Keratinocyte (primary cell): ENCODE measurements around the gene CENPS. TPM values are rescaled to one million over a fixed set of nuclear protein-coding genes. Genes with fewer than 3 reads are reported as not detected.

Source experiments
- DNase-seq: peaks from one replicate; pipeline ENCODE4 v3.0.0-alpha.2; 2011; ENCODE audit warnings: low read depth, missing footprints, low spot score
- FAIRE-seq: peaks from 2 replicates; lab custom pipeline; 2011; peaks lifted over from hg19 to GRCh38; lab: Jason Lieb, UNC
- H2AFZ ChIP-seq: 2 replicates; pipeline ENCODE4 v1.6.0; 2012; ENCODE audit warnings: low read length, control low read depth, inconsistent platforms; ENCODE audit not compliant: control insufficient read depth
- H3K27ac ChIP-seq: 2 replicates; pipeline ENCODE4 v1.5.1; 2011; ENCODE audit warnings: low read length; ENCODE audit not compliant: control insufficient read depth, insufficient read depth
- H3K27me3 ChIP-seq: 3 replicates; pipeline ENCODE4 v1.6.0; 2011; ENCODE audit warnings: low read length; ENCODE audit not compliant: control insufficient read depth, insufficient read depth; ENCODE audit errors: extremely low read depth
- H3K36me3 ChIP-seq, 2 experiments: 2 replicates in 1 of 2; 3 replicates in 1 of 2; pipeline ENCODE4 v1.5.1; 2011; ENCODE audit warnings: low read length in 2 of 2, mild to moderate bottlenecking in 1 of 2; ENCODE audit not compliant: control insufficient read depth in 2 of 2, insufficient read depth in 2 of 2; ENCODE audit errors: extremely low read depth in 1 of 2
- H3K4me1 ChIP-seq: 3 replicates; pipeline ENCODE4 v1.5.1; 2011; ENCODE audit warnings: low read length; ENCODE audit not compliant: control insufficient read depth, insufficient read depth; ENCODE audit errors: extremely low read depth
- H3K4me2 ChIP-seq: 3 replicates; pipeline ENCODE4 v1.6.0; 2011; ENCODE audit warnings: low read depth, low read length; ENCODE audit not compliant: control insufficient read depth, insufficient read depth; ENCODE audit errors: extremely low read depth
- H3K4me3 ChIP-seq, 3 experiments: fragments of 200-600 bp in 1 of 3; sonication (generic) in 1 of 3; 2 replicates in 2 of 3; 3 replicates in 1 of 3; pipeline ENCODE4 v1.5.1; 2011 to 2016; ENCODE audit warnings: low read length in 3 of 3, mild to moderate bottlenecking in 3 of 3, control low read depth in 2 of 3, inconsistent platforms in 1 of 3, low read depth in 1 of 3, mixed read lengths in 1 of 3, mixed run types in 1 of 3, moderate library complexity in 1 of 3; ENCODE audit not compliant: control insufficient read depth in 2 of 3, insufficient read depth in 2 of 3; ENCODE audit errors: extremely low read depth in 1 of 3
- H3K79me2 ChIP-seq: 2 replicates; pipeline ENCODE4 v1.6.0; 2012; ENCODE audit warnings: low read length; ENCODE audit not compliant: control insufficient read depth, insufficient read depth
- H3K9ac ChIP-seq: 3 replicates; pipeline ENCODE4 v1.6.0; 2011; ENCODE audit warnings: low read length; ENCODE audit not compliant: control insufficient read depth, insufficient read depth; ENCODE audit errors: extremely low read depth
- H3K9me1 ChIP-seq: 3 replicates; pipeline ENCODE4 v1.6.0; 2011; ENCODE audit warnings: low read length; ENCODE audit not compliant: control insufficient read depth, insufficient read depth; ENCODE audit errors: extremely low read depth
- H3K9me3 ChIP-seq: 2 replicates; pipeline ENCODE4 v1.5.1; 2012; ENCODE audit warnings: low read depth, low read length; ENCODE audit not compliant: control insufficient read depth
- H4K20me1 ChIP-seq: 3 replicates; pipeline ENCODE4 v1.6.0; 2011; ENCODE audit warnings: low read length; ENCODE audit not compliant: control insufficient read depth, insufficient read depth; ENCODE audit errors: extremely low read depth
- EZH2 ChIP-seq: IDR thresholded peaks from one replicate; pipeline ENCODE4 v1.6.1; 2012; ENCODE audit warnings: inconsistent platforms, mild to moderate bottlenecking, low read length, moderate library complexity
- dilution Hi-C: fragments of 300-500 bp; cut with MboI; formaldehyde crosslinking; loops from one replicate; pipeline ENCODE4 v1.7.0; 2020; ENCODE audit warnings: low sequenced_read_pairs; ENCODE audit not compliant: extremely low pct_ligation_motif_present
- polyA plus RNA-seq, 5 experiments: library from polyadenylated mRNA; depleted of rRNA in 3 of 5; stranded (reverse) in 3 of 5; stranded (forward) in 1 of 5; unstranded in 1 of 5; fragments of >200 nt; gene quantifications; 1 replicate in 1 of 5; 2 replicates in 3 of 5; 3 replicates in 1 of 5; pipeline versions ENCODE4 v1.2.1 to v1.2.3, GENCODE V29; 2011 to 2012; ENCODE audit warnings: missing spikeins in 2 of 5, low read depth in 1 of 5, low replicate concordance in 1 of 5
- TF ChIP-seq, protein P1 (sequence below), 3 experiments: IDR thresholded peaks in 1 of 3; conservative IDR thresholded peaks in 1 of 3; optimal IDR thresholded peaks in 1 of 3; 2 replicates in 2 of 3; 3 replicates in 1 of 3; pipeline versions ENCODE3 to v1.5.1; 2011; ENCODE audit warnings: low read length in 3 of 3, mild to moderate bottlenecking in 3 of 3, moderate library complexity in 2 of 3, control low read depth in 1 of 3, inconsistent platforms in 1 of 3; ENCODE audit not compliant: insufficient read depth in 2 of 3; ENCODE audit errors: extremely low read depth in 1 of 3

The CENPS gene
- polyA plus RNA-seq, 1 donor (not counting 4 experiments of a cell fraction or from before 2014, with no cell fraction given): 10.3 TPM

DNA sequence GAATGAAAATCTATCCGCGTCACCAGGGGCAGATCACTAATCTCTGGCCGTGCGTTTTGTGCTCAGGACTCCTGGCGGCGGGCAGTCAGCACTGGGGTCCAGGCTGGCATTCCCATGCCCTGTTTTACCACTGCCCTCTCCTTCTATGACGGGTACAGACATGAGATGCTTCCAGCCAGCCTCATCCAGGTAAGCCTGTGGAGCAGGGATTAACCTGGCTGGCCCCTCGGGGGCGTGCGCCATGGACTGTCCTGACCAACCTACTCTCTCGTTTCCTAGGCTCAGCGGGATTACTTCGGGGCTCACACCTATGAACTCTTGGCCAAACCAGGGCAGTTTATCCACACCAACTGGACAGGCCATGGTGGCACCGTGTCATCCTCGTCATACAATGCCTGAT lies 10.9 kb upstream of the CENPS start:
- H3K9ac ChIP-seq: no peak overlapping the region
- H4K20me1 ChIP-seq: no peaks in the 10 kb centered on the region
- H3K36me3 ChIP-seq: peaks cover 23 to 30% of the 10 kb centered on the region in 2 experiments
- no peak for DNase-seq
- H3K27ac ChIP-seq: no peak overlapping the region
- H3K4me2 ChIP-seq: no peak overlapping the region
- dilution Hi-C loops: no loop called here
- no peak for FAIRE-seq
- H3K4me1 ChIP-seq: peaks cover 6% of the 10 kb centered on the region
- H3K27me3 ChIP-seq: no peaks in the 10 kb centered on the region
- H3K9me3 ChIP-seq: no peaks in the 10 kb centered on the region
- no peak for TF ChIP-seq EZH2
- TF ChIP-seq, protein P1, sequence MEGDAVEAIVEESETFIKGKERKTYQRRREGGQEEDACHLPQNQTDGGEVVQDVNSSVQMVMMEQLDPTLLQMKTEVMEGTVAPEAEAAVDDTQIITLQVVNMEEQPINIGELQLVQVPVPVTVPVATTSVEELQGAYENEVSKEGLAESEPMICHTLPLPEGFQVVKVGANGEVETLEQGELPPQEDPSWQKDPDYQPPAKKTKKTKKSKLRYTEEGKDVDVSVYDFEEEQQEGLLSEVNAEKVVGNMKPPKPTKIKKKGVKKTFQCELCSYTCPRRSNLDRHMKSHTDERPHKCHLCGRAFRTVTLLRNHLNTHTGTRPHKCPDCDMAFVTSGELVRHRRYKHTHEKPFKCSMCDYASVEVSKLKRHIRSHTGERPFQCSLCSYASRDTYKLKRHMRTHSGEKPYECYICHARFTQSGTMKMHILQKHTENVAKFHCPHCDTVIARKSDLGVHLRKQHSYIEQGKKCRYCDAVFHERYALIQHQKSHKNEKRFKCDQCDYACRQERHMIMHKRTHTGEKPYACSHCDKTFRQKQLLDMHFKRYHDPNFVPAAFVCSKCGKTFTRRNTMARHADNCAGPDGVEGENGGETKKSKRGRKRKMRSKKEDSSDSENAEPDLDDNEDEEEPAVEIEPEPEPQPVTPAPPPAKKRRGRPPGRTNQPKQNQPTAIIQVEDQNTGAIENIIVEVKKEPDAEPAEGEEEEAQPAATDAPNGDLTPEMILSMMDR (optimal IDR thresholded peaks at IDR 0.05 in 1 of 3, IDR thresholded peaks at IDR 0.05 in 1 of 3, conservative IDR thresholded peaks at IDR 0.05 in 1 of 3; ENCODE audit: extremely low read depth in 1 of 3, insufficient read depth in 2 of 3, low read length in 3 of 3): no peak
- no peaks in the 10 kb centered on the region for H3K9me1 ChIP-seq
- H2AFZ ChIP-seq: no peak overlapping the region
- H3K79me2 ChIP-seq: no peaks in the 10 kb centered on the region
- no peak overlapping the region for H3K4me3 ChIP-seq

DNA sequence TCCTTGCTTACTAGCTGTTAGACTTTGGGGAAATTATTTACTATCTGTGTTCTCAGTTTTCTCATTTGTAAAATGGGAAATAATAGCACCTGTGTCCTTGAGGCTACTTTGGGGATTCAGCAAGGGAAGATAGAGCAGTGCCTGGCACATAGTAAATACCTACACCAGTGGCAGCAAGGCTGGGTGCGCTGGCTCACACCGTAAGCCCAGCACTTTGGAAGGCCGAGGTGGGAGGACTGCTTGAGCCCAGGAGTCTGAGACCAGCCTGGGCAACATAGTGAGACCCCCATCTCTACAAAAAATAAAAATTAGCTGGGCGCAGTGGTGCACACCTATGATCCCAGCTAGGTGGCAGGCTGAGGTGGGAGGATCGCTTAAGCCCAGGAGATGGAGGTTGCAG lies 8.6 kb upstream of the CENPS start:
- Histone ChIP-seq H3K4me3 (no peak overlapping the region), H3K9me1 (no peaks in the 10 kb centered on the region), H3K9me3 (no peaks in the 10 kb centered on the region), H4K20me1 (no peaks in the 10 kb centered on the region), H3K4me1 (no peaks in the 10 kb centered on the region), H3K27me3 (no peaks in the 10 kb centered on the region), H3K9ac (no peak overlapping the region), H3K79me2 (no peaks in the 10 kb centered on the region), H3K4me2 (no peak overlapping the region), H2AFZ (no peak overlapping the region), H3K36me3 (peaks cover 20 to 23% of the 10 kb centered on the region in 2 experiments), H3K27ac (no peak overlapping the region)
- FAIRE-seq (no peak), DNase-seq (no peak)
- dilution Hi-C loops: no loop called here
- no peak for TF ChIP-seq EZH2
- TF ChIP-seq, protein P1 (optimal IDR thresholded peaks at IDR 0.05 in 1 of 3, IDR thresholded peaks at IDR 0.05 in 1 of 3, conservative IDR thresholded peaks at IDR 0.05 in 1 of 3; ENCODE audit: extremely low read depth in 1 of 3, insufficient read depth in 2 of 3, low read length in 3 of 3): no peak
